Keratinocyte (primary cell): Measurements from ENCODE around the gene ACAP3.

Experiments used
- EZH2 ChIP-seq: IDR thresholded peaks from one replicate; pipeline ENCODE4 v1.6.1; 2012; ENCODE audit warnings: inconsistent platforms, mild to moderate bottlenecking, low read length, moderate library complexity
- TF ChIP-seq, protein P1 (sequence below), 3 experiments: IDR thresholded peaks in 1 of 3; conservative IDR thresholded peaks in 1 of 3; optimal IDR thresholded peaks in 1 of 3; 2 replicates in 2 of 3; 3 replicates in 1 of 3; pipeline versions ENCODE3 to v1.5.1; 2011; ENCODE audit warnings: low read length in 3 of 3, mild to moderate bottlenecking in 3 of 3, moderate library complexity in 2 of 3, control low read depth in 1 of 3, inconsistent platforms in 1 of 3; ENCODE audit not compliant: insufficient read depth in 2 of 3; ENCODE audit errors: extremely low read depth in 1 of 3

DNA sequence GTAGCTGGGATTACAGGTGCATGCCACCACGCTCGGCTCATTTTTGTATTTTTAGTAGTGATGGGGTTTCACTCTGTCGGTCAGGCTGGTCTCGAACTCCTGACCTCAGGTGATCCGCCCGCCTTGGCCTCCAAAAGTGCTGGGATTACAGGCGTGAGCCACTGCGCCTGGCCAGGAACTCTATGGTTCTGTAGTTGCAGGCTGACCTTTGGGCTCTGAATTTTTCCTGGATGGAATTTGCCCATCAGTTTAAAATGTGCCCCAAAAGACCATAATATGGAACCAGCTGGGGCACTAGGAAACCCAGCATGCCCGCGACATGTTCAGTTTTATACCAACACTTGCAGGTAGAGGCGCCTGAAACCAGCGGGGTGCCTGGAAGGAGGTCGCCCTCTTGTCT is 29.1 kb downstream of the ACAP3 start:
- TF ChIP-seq, protein P1, sequence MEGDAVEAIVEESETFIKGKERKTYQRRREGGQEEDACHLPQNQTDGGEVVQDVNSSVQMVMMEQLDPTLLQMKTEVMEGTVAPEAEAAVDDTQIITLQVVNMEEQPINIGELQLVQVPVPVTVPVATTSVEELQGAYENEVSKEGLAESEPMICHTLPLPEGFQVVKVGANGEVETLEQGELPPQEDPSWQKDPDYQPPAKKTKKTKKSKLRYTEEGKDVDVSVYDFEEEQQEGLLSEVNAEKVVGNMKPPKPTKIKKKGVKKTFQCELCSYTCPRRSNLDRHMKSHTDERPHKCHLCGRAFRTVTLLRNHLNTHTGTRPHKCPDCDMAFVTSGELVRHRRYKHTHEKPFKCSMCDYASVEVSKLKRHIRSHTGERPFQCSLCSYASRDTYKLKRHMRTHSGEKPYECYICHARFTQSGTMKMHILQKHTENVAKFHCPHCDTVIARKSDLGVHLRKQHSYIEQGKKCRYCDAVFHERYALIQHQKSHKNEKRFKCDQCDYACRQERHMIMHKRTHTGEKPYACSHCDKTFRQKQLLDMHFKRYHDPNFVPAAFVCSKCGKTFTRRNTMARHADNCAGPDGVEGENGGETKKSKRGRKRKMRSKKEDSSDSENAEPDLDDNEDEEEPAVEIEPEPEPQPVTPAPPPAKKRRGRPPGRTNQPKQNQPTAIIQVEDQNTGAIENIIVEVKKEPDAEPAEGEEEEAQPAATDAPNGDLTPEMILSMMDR (optimal IDR thresholded peaks at IDR 0.05 in 1 of 3, IDR thresholded peaks at IDR 0.05 in 1 of 3, conservative IDR thresholded peaks at IDR 0.05 in 1 of 3; ENCODE audit: extremely low read depth in 1 of 3, insufficient read depth in 2 of 3, low read length in 3 of 3) = no peak
- no peak for TF ChIP-seq EZH2
